ENCODE data around the gene EED. TPM values are rescaled to one million over a fixed set of nuclear protein-coding genes. Genes with fewer than 3 reads are reported as not detected.

Gene EED
- total and polyA plus RNA-seq, 2 donors from 2014 or later, result 14.9 to 21.1 TPM

GRCh38 chr11:86208572-86208971, 36.0 kb upstream of the EED start:
- Histone ChIP-seq H3K27ac (ENCODE audit: low read depth in 2 of 2, low read length in 2 of 2) (no peak overlapping the region), H3K27me3 (ENCODE audit: control insufficient read depth, insufficient read depth, low read length) (no peaks in the 10 kb centered on the region), H3K4me3 (ENCODE audit: low read length in 3 of 3) (no peak overlapping the region), H3K9me3 (ENCODE audit: control insufficient read depth in 2 of 3, insufficient read depth in 1 of 3, low read length in 3 of 3) (no peaks in the 10 kb centered on the region), H3K9ac (ENCODE audit: low read length in 3 of 3) (no peak overlapping the region), H3K36me3 (ENCODE audit: control insufficient read depth in 2 of 3, insufficient read depth in 3 of 3, low read length in 3 of 3) (no peaks in the 10 kb centered on the region), H3K4me1 (ENCODE audit: control insufficient read depth in 2 of 3, insufficient read depth in 2 of 3, low read depth in 1 of 3, low read length in 3 of 3) (no peaks in the 10 kb centered on the region)
- FAIRE-seq (no peak), DNase-seq (no peak)
- intact Hi-C loops (cut with DNase I), result loop anchor here (10.0 kb wide), 1 partner anchor 174 kb away; no protein-coding TSS in a partner anchor
- TF ChIP-seq, protein P1, sequence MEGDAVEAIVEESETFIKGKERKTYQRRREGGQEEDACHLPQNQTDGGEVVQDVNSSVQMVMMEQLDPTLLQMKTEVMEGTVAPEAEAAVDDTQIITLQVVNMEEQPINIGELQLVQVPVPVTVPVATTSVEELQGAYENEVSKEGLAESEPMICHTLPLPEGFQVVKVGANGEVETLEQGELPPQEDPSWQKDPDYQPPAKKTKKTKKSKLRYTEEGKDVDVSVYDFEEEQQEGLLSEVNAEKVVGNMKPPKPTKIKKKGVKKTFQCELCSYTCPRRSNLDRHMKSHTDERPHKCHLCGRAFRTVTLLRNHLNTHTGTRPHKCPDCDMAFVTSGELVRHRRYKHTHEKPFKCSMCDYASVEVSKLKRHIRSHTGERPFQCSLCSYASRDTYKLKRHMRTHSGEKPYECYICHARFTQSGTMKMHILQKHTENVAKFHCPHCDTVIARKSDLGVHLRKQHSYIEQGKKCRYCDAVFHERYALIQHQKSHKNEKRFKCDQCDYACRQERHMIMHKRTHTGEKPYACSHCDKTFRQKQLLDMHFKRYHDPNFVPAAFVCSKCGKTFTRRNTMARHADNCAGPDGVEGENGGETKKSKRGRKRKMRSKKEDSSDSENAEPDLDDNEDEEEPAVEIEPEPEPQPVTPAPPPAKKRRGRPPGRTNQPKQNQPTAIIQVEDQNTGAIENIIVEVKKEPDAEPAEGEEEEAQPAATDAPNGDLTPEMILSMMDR (IDR thresholded peaks at IDR 0.05; ENCODE audit: borderline replicate concordance, extremely low read depth, insufficient read depth), result no peak

GRCh38 chr11:86209806-86210657, 34.5 kb upstream of the EED start:
- H3K36me3 ChIP-seq (ENCODE audit: control insufficient read depth in 2 of 3, insufficient read depth in 3 of 3, low read length in 3 of 3), result no peaks in the 10 kb centered on the region
- intact Hi-C loops (cut with DNase I), result loop anchor here (10.0 kb wide), 3 partner anchors 175 to 355 kb away; partner anchors contain the start of gene CCDC83
- no peaks in the 10 kb centered on the region for H3K9me3 ChIP-seq (ENCODE audit: control insufficient read depth in 2 of 3, insufficient read depth in 1 of 3, low read length in 3 of 3)
- FAIRE-seq (no peak), DNase-seq (no peak)
- no peak overlapping the region for H3K9ac ChIP-seq (ENCODE audit: low read length in 3 of 3)
- no peak overlapping the region for H3K4me3 ChIP-seq (ENCODE audit: low read length in 3 of 3)
- H3K27me3 ChIP-seq (ENCODE audit: control insufficient read depth, insufficient read depth, low read length), result no peaks in the 10 kb centered on the region
- no peaks in the 10 kb centered on the region for H3K4me1 ChIP-seq (ENCODE audit: control insufficient read depth in 2 of 3, insufficient read depth in 2 of 3, low read depth in 1 of 3, low read length in 3 of 3)
- TF ChIP-seq, protein P1 (IDR thresholded peaks at IDR 0.05; ENCODE audit: borderline replicate concordance, extremely low read depth, insufficient read depth), result no peak
- H3K27ac ChIP-seq (ENCODE audit: low read depth in 2 of 2, low read length in 2 of 2), result no peak overlapping the region

DNA sequence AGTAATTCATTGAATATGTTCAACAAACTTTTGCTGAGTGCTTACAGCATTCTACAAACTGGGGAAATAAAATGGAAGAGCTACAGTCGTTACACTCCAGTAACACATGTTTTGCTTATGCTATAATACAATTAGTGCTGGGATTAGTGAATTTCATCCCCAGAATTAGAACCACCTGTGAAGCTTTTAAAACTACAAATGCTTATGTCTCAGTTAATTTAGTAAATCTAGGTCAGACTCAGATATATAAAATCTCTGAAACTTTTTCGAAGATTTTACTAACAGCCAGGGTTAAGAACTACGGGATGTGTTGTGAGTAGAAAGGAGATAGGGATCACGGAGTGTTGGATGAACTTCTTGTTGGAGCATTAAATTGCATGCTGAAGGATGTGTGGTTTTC, 33.7 kb upstream of the EED start:
- H3K27ac ChIP-seq (ENCODE audit: low read depth in 2 of 2, low read length in 2 of 2), result no peak overlapping the region
- H3K4me3 ChIP-seq (ENCODE audit: low read length in 3 of 3), result no peak overlapping the region
- H3K27me3 ChIP-seq (ENCODE audit: control insufficient read depth, insufficient read depth, low read length), result no peaks in the 10 kb centered on the region
- no peak overlapping the region for H3K9ac ChIP-seq (ENCODE audit: low read length in 3 of 3)
- H3K9me3 ChIP-seq (ENCODE audit: control insufficient read depth in 2 of 3, insufficient read depth in 1 of 3, low read length in 3 of 3), result no peaks in the 10 kb centered on the region
- TF ChIP-seq, protein P1 (IDR thresholded peaks at IDR 0.05; ENCODE audit: borderline replicate concordance, extremely low read depth, insufficient read depth), result no peak
- H3K4me1 ChIP-seq (ENCODE audit: control insufficient read depth in 2 of 3, insufficient read depth in 2 of 3, low read depth in 1 of 3, low read length in 3 of 3), result no peaks in the 10 kb centered on the region
- H3K36me3 ChIP-seq (ENCODE audit: control insufficient read depth in 2 of 3, insufficient read depth in 3 of 3, low read length in 3 of 3), result no peaks in the 10 kb centered on the region
- intact Hi-C loops (cut with DNase I), result loop anchor here (10.0 kb wide), 2 partner anchors 266 to 356 kb away; partner anchors contain the start of gene CCDC83
- FAIRE-seq (no peak), DNase-seq (no peak)
